ENCODE results near the gene TMEM45A.

- TF ChIP-seq CTCF (IDR thresholded peaks at IDR 0.05) (no peak), POLR2A (IDR thresholded peaks at IDR 0.05) (no peak)
Measured at GRCh38 chr3:100448079-100448478, 44.3 kb upstream of the TMEM45A start.
